HG02642 (cell line): ENCODE measurements around the gene PTRH1.
A peak's percentile ranks its signal among the peaks of the same experiment; 100 is the strongest.

ENCODE experiments used
- ATAC-seq: cut with Tn5 transposase; IDR thresholded peaks from one replicate; pipeline ENCODE4 v1.9.1; 2021; ENCODE audit warnings: mild to moderate bottlenecking; ENCODE audit not compliant: unreplicated experiment, poor library complexity

Gene PTRH1

GRCh38 chr9:127698985-127699670, 16.3 kb downstream of the PTRH1 start:
- peak; percentile 93 for ATAC-seq

DNA sequence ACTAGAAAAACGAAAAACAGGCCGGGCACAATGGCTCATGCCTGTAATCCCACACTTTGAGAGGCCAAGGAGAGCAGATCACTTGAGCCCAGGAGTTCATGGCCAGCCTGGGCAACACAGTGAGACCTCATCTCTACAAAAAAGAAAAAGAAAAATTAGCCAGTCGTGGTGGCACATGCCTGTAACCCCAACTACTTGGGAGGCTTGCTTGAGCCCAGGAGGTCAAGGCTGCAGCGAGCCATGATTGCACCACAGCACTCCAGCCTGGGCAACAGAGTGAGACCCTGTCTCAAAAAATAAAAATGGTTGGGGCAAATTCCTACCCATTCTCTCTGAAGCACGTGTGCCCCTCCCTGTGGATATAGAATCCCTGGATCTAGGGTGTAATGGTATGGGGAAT, 17.1 kb downstream of the PTRH1 start:
- ATAC-seq = no peak

DNA sequence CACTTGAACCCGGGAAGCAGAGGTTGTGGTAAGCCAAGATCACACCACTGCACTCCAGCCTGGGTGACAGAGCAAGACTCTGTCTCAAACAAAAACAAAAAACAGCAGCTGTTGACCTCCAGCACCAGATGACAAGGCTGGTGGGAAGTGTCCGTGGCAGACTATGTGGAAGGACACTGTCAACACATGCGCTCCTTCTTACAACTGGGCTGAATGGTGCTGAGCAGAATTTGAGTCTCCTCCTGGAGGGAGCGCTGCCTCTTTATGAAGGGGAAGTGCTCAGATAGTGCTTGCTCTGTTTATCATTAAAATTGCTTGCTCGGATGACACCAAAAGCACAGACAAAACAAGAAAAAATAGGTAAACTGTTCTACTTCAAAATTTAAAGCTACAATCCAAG, 17.9 kb downstream of the PTRH1 start:
- ATAC-seq = no peak

DNA sequence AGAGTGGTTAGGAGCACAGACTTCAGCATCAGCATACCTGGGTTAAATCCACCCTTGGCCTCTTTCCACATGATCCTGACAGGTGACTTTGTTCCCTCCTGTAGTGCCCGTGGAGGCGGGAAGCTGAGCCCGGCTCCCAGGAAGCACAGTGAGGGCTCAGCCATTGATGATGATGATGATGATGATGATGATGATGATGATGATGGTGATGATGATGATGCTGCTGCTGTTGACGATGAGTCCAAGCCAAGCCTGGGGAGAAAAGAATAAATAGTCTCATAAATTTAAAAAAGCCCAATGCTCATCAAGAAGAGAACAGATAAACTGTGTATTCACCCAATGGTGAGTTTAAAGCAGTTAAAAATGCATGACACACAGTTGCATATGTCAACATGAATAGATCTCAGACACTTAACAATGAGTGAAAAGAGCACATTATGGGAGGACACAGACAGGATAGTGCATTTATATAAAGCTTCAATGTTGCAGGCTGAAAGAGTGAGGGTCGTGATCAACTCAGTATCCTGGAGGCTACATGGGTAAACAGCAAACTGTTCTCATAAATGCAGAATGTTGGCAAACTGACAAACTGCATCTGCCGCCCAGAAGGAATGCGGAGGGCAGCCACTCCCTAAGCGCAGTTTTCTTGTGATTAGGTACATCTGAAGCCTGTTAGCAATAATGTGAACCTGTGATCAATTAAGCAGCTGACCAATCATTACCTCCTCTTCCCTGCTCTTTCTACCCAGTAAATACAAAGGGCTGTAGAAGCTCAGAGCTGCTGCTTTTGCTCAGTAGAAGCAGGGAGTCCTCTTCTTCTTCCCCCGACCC, 20.4 kb downstream of the PTRH1 start:
- ATAC-seq = no peak

GRCh38 chr9:127693697-127694096, 21.8 kb downstream of the PTRH1 start:
- ATAC-seq = no peak

GRCh38 chr9:127693143-127693542, 22.3 kb downstream of the PTRH1 start:
- no peak for ATAC-seq

DNA sequence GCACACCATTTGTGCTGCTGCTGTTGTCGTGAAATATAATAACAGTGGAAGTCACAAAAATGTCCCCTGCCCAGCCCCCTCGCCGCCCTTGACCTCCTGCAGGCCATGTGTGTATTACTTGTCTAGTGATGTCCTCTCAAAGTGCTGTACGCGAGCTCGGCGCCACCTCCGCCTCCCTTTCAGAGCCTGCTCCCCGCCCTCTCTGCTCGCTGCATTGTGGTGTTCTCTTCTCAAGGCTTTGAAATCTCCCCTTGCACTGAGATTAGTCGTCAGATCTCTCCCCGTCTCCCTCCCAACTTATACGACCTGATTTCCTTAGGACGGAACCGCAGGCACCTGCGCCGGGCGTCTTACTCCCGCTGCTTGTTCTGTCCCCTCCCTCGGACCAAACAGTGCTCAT, 23.4 kb downstream of the PTRH1 start:
- ATAC-seq = no peak

DNA sequence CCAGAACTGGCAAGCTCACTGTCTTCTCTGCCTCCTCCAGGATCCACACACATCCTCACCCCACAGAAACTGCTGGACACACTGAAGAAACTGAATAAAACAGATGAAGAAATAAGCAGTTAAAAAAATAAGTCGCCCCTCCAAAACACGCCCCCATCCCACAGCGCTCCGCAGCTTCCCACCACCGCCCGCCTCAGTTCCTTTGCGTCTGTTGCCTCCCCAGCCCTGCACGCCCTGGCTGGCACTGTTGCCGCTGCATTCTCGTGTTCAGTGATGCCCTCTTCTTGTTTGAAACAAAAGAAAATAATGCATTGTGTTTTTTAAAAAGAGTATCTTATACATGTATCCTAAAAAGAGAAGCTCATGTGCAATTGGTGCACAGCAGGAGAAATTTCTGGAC, 24.7 kb downstream of the PTRH1 start:
- ATAC-seq = no peak

- ATAC-seq = no peak
These were observed 26.0 kb downstream of the PTRH1 start for GRCh38 chr9:127689329-127690000.

DNA sequence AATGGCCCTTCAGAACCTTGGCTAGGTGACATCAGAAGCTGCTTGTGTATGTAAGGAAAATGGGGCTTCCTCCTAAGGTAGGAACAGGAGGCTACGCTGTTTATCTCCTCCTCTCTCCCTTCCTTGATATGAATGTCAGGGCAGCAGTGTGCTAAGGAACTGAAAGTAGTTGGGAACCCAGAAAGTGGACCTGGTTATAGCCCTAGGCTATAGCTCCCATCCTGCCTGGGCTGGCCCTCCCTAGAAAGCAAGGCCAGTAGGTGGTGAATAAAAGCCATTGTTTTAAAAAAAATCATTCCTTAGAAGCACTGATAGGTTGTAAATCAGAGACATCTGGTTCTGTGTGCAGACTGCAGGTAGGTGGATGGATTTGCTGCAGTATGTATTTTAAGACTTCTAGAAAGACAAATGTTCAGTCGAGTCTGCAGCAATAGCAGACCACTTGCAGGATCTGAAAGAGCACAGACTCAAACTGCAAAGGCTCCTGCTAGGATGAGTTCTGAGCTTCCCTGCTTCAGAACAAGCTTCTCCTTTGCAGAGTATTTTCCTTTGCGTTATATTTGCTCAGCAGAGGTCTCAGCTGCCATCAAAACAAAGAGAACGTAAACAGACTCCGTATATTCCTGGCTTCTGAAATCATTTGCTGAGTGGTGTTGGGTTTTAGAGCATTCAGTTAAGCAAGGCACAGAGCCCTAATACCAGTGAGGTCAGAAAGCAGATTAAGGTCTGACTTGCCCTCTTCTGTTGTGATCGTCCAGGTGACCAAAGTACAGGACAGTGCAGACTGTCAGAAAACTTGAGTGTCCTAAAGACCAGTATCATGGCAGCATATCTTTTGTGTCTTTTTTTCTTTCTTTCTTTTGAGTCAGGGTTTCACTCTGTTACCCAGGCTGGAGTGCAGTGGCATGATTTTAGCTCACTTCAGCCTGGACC, 28.7 kb downstream of the PTRH1 start:
- no peak for ATAC-seq

- no peak for ATAC-seq
These were observed 30.9 kb downstream of the PTRH1 start for GRCh38 chr9:127684576-127684975.

DNA sequence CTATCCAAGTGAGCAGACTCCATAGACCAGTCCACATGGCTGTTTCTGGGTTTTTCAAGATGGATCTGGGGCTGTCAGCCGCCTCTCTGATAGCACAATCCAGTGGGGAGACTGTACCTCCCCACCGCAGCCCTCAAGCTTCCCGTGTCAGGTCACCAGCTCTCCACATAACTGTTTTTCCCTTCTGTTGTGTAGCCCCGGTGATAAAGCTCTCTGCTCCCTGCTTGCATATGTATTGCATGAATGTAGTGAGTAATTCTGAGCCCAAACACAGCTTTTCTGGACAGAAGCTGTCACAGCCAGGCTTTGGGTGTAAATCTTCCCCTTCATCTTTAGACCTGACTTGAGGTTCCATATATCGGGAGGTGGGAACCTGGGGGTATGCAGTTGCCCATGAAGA, 31.7 kb downstream of the PTRH1 start:
- ATAC-seq = no peak

- ATAC-seq = no peak
These were observed 32.9 kb downstream of the PTRH1 start for GRCh38 chr9:127682351-127683136.

GRCh38 chr9:127680846-127681245, 34.6 kb downstream of the PTRH1 start:
- no peak for ATAC-seq

DNA sequence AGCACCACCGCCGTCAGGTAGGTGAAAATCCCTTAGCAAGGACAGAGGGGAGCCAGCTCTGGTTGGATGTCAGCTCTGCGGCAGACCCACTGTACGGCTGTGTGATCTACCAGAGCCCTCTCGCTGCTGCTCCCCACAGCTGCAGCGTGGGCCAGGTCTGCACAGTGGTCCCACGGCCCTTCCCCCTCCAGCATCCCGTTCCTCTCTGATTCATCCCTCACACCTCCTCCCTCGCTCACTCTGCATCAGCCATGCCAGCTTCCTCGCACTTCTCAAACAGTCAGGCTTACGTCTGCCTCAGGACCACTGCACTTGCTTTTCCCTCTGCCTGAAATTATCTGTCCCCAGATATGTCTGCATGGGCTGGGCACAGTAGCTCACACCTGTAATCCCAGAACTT, 35.2 kb downstream of the PTRH1 start:
- ATAC-seq = no peak

- ATAC-seq = no peak
These were observed 36.0 kb downstream of the PTRH1 start for GRCh38 chr9:127679506-127679905.

DNA sequence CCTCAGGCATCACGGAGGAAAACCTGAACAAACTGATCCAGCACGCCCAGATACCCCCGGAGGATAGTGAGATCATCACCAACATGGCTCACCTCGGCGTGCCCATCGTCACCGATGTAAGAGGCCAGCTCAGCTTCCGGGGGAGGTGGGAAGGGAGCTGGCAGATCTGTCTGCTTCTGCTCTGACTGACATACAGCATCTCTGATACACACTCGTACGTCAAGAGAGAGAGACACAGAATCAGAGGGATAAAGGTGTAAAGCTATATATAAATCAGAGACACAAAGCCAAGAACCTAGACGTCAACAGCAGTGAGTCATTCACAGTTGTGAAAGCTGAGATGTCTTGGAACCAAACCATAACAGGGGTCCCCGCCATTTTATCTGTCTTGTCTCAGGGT, 38.8 kb downstream of the PTRH1 start:
- no peak for ATAC-seq

GRCh38 chr9:127673234-127673633, 42.2 kb downstream of the PTRH1 start:
- no peak for ATAC-seq

DNA sequence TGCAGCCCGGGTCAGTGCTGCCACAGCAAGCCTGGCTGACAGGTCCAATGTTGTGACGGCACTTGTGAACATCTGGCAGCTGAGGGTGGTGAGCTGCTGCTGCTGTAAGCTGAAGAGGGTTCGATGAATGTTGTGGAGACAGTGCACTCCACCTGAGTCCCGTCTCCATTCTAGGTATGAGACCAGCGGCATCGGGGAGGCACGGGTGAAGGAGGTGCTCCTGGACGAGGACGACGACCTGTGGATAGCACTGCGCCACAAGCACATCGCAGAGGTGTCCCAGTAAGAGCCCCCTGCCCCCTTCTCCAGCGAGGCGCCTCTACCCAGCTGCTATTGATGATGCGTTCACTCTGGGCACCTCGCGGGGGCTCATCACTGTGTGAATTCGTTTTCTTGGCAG, 47.6 kb downstream of the PTRH1 start:
- no peak for ATAC-seq
